PFSK-1 (cell line): ENCODE measurements around the gene HACD2.

Experiments
- POLR2AphosphoS5 ChIP-seq: IDR thresholded peaks from 2 replicates; pipeline ENCODE4 v1.6.1; 2012; ENCODE audit warnings: low read depth, mild to moderate bottlenecking, control low read depth, low read length, moderate library complexity
- TAF1 ChIP-seq: IDR thresholded peaks from 2 replicates; pipeline ENCODE4 v1.6.1; 2012; ENCODE audit warnings: low read length, control low read depth, borderline replicate concordance; ENCODE audit not compliant: insufficient read depth
- TF ChIP-seq, protein P1 (sequence below), 2 experiments: IDR thresholded peaks; 2 replicates each; pipeline versions ENCODE4 v1.6.1 to v1.8.0; 2011 to 2012; ENCODE audit warnings: low read depth in 2 of 2, low read length in 2 of 2, control low read depth in 1 of 2, inconsistent platforms in 1 of 2, mild to moderate bottlenecking in 1 of 2, moderate library complexity in 1 of 2; ENCODE audit not compliant: insufficient read depth in 1 of 2

DNA sequence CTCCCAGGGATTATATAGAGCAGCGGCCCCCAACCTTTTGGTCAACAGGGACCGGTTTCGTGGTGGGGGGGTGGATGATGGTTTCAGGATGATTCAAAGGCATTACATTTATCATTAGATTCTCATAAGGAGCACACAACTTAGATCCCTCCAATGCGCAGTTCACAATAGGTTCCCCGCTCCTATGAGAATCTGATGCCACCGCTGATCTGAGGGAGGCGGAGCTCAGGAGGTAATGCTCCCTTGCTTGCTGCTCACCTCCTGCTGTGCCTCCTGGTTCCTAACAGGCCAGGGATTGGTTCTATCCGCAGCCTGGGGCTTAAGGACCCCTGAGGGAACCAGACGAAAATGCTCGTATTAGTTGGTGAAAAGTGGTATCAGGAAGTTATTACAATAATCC lies 1.3 kb upstream of the HACD2 start:
- no peak for TF ChIP-seq POLR2AphosphoS5
- TF ChIP-seq, protein P1, sequence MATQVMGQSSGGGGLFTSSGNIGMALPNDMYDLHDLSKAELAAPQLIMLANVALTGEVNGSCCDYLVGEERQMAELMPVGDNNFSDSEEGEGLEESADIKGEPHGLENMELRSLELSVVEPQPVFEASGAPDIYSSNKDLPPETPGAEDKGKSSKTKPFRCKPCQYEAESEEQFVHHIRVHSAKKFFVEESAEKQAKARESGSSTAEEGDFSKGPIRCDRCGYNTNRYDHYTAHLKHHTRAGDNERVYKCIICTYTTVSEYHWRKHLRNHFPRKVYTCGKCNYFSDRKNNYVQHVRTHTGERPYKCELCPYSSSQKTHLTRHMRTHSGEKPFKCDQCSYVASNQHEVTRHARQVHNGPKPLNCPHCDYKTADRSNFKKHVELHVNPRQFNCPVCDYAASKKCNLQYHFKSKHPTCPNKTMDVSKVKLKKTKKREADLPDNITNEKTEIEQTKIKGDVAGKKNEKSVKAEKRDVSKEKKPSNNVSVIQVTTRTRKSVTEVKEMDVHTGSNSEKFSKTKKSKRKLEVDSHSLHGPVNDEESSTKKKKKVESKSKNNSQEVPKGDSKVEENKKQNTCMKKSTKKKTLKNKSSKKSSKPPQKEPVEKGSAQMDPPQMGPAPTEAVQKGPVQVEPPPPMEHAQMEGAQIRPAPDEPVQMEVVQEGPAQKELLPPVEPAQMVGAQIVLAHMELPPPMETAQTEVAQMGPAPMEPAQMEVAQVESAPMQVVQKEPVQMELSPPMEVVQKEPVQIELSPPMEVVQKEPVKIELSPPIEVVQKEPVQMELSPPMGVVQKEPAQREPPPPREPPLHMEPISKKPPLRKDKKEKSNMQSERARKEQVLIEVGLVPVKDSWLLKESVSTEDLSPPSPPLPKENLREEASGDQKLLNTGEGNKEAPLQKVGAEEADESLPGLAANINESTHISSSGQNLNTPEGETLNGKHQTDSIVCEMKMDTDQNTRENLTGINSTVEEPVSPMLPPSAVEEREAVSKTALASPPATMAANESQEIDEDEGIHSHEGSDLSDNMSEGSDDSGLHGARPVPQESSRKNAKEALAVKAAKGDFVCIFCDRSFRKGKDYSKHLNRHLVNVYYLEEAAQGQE (IDR thresholded peaks at IDR 0.05; ENCODE audit: insufficient read depth in 1 of 2, low read depth in 2 of 2, low read length in 2 of 2): no peak
- TF ChIP-seq TAF1: no peak
